GM23338 (cell line): Measurements from ENCODE around the gene ZC3H7A. TPM values are rescaled to one million over a fixed set of nuclear protein-coding genes. Genes with fewer than 3 reads are reported as not detected.
A peak's percentile ranks its signal among the peaks of the same experiment; 100 is the strongest.

Source experiments
- ATAC-seq: fragments of 200-7000 bp; cut with Tn5 transposase; 3 replicates; pipeline ENCODE4 v1.9.1; 2020
- DNase-seq: peaks from one replicate; pipeline ENCODE4 v3.0.0-alpha.2; 2015; ENCODE audit warnings: low spot score
- H2AFZ ChIP-seq: fragments of 200-600 bp; sonication (generic); 2 replicates; pipeline ENCODE4 v1.8.0; 2016; ENCODE audit warnings: antibody characterized with exemption, mild to moderate bottlenecking, moderate library complexity
- H3F3A ChIP-seq: fragments of 200-600 bp; sonication (generic); replicated peaks from 2 replicates; pipeline ENCODE4 v1.8.0; 2017; ENCODE audit warnings: antibody characterized with exemption, mixed run types, low read depth
- H3K27ac ChIP-seq: fragments of 200-600 bp; sonication (generic); 2 replicates; pipeline ENCODE4 v1.6.1; 2016; ENCODE audit warnings: low read depth
- H3K27me3 ChIP-seq: fragments of 200-600 bp; sonication (generic); 2 replicates; pipeline ENCODE4 v1.8.0; 2016; ENCODE audit warnings: mild to moderate bottlenecking, mixed run types, moderate library complexity; ENCODE audit not compliant: insufficient read depth
- H3K36me3 ChIP-seq: fragments of 200-600 bp; sonication (generic); 2 replicates; pipeline ENCODE4 v1.8.0; 2016; ENCODE audit warnings: mild to moderate bottlenecking; ENCODE audit not compliant: insufficient read depth
- H3K4me1 ChIP-seq: fragments of 200-600 bp; sonication (generic); 2 replicates; pipeline ENCODE4 v1.8.0; 2016; ENCODE audit warnings: mild to moderate bottlenecking, moderate library complexity; ENCODE audit not compliant: insufficient read depth
- H3K4me2 ChIP-seq: fragments of 200-600 bp; sonication (generic); 2 replicates; pipeline ENCODE4 v1.7.1; 2017; ENCODE audit warnings: mixed run types
- H3K4me3 ChIP-seq: fragments of 200-600 bp; sonication (generic); 2 replicates; pipeline ENCODE4 v1.6.1; 2016; ENCODE audit warnings: mixed run types
- H3K79me2 ChIP-seq: fragments of 200-600 bp; sonication (generic); replicated peaks from 2 replicates; pipeline ENCODE4 v1.8.0; 2017; ENCODE audit warnings: mild to moderate bottlenecking; ENCODE audit not compliant: insufficient read depth
- H3K9me2 ChIP-seq: fragments of 200-600 bp; sonication (generic); 2 replicates; pipeline ENCODE4 v1.8.0; 2017; ENCODE audit not compliant: insufficient read depth
- H4K20me1 ChIP-seq: fragments of 200-600 bp; sonication (generic); replicated peaks from 2 replicates; pipeline ENCODE4 v1.8.0; 2017; ENCODE audit warnings: mild to moderate bottlenecking; ENCODE audit not compliant: insufficient read depth
- H3K27ac Mint-ChIP-seq: 2 replicates; pipeline ENCODE4 v1.8.0; 2020; ENCODE audit warnings: inconsistent platforms, mild to moderate bottlenecking, moderate library complexity, mixed read lengths
- H3K27me3 Mint-ChIP-seq: 3 replicates; pipeline ENCODE4 v1.8.0; 2022; ENCODE audit warnings: low read depth, mild to moderate bottlenecking, moderate library complexity, mixed read lengths, inconsistent platforms; ENCODE audit not compliant: insufficient read depth, poor library complexity
- H3K36me3 Mint-ChIP-seq: 3 replicates; pipeline ENCODE4 v1.8.0; 2021; ENCODE audit warnings: low read depth, mild to moderate bottlenecking, inconsistent platforms, moderate library complexity, mixed read lengths
- H3K4me1 Mint-ChIP-seq: 3 replicates; pipeline ENCODE4 v1.8.0; 2020; ENCODE audit warnings: mild to moderate bottlenecking, inconsistent platforms, mixed read lengths
- H3K4me3 Mint-ChIP-seq: 3 replicates; pipeline ENCODE4 v1.8.0; 2021; ENCODE audit warnings: moderate library complexity, mild to moderate bottlenecking, inconsistent platforms, mixed read lengths
- H3K9me3 Mint-ChIP-seq: 3 replicates; pipeline ENCODE4 v1.8.0; 2020; ENCODE audit warnings: moderate library complexity, mild to moderate bottlenecking, inconsistent platforms, mixed read lengths
- CREB1 ChIP-seq: fragments of 250-450 bp; sonication (Bioruptor Pico); IDR thresholded peaks from 2 replicates; pipeline ENCODE4 v1.5.0; 2020; ENCODE audit warnings: low read depth, mild to moderate bottlenecking, moderate library complexity
- CTCF ChIP-seq, 2 experiments: fragments of 200-600 bp in 1 of 2; sonication (generic) in 1 of 2; conservative IDR thresholded peaks; 2 replicates each; pipeline versions ENCODE4 v1.5.1 to v1.6.1; 2016 to 2017; ENCODE audit warnings: antibody characterized with exemption in 2 of 2, low read depth in 2 of 2, mild to moderate bottlenecking in 2 of 2, moderate library complexity in 1 of 2
- JUNB ChIP-seq: IDR thresholded peaks from one replicate; pipeline ENCODE4 v1.6.1; 2016; ENCODE audit warnings: antibody characterized with exemption; ENCODE audit not compliant: unreplicated experiment
- POLR2AphosphoS5 ChIP-seq: IDR thresholded peaks from 2 replicates; pipeline ENCODE4 v1.6.1; 2016; ENCODE audit warnings: antibody characterized with exemption, low read depth
- REST ChIP-seq: IDR thresholded peaks from one replicate; pipeline ENCODE4 v1.6.1; 2018; ENCODE audit warnings: antibody characterized with exemption; ENCODE audit not compliant: unreplicated experiment
- STAT1 ChIP-seq: IDR thresholded peaks from one replicate; pipeline ENCODE4 v1.6.1; 2016; ENCODE audit warnings: antibody characterized with exemption; ENCODE audit not compliant: unreplicated experiment
- ZNF114 ChIP-seq: fragments of 250-450 bp; sonication (Bioruptor Pico); IDR thresholded peaks from 2 replicates; pipeline ENCODE4 v1.5.0; 2020; ENCODE audit warnings: mild to moderate bottlenecking, moderate library complexity
- ZNF331 ChIP-seq: fragments of 250-450 bp; sonication (Bioruptor Pico); IDR thresholded peaks from 2 replicates; pipeline ENCODE4 v1.5.0; 2020; ENCODE audit warnings: low read depth, mild to moderate bottlenecking, moderate library complexity
- polyA plus RNA-seq: library from polyadenylated mRNA; unstranded; fragments of >200 nt; fragmentation: Nextera tagmentation; extraction: Ambion mirVana; gene quantifications from 2 replicates; pipeline ENCODE4 v1.2.1, GENCODE V29; 2016
- total RNA-seq: library from RNA; depleted of rRNA; stranded (reverse); fragments of >200 nt; shearing (Covaris generic); gene quantifications from 2 replicates; pipeline ENCODE4 v1.2.3, GENCODE V29; 2014

The ZC3H7A gene
- total and polyA plus RNA-seq, 2 experiments from 2014 or later, result 32.7 to 42.2 TPM

GRCh38 chr16:11783319-11784037 is 13.6 kb downstream of the ZC3H7A start:
- peak overlapping the region; percentile 15; the same call in 1 of the 2 replicates for H3K27ac ChIP-seq
- H2AFZ ChIP-seq, result no peak overlapping the region
- H3K36me3 Mint-ChIP-seq, result peaks cover 3% of the 10 kb centered on the region; the same call in 2 of the 3 replicates

More at GRCh38 chr16:11783319-11784037, 13.6 kb downstream of the ZC3H7A start:
- H3K36me3 ChIP-seq, result no peaks in the 10 kb centered on the region
- H3K27me3 ChIP-seq, result no peaks in the 10 kb centered on the region
- Mint-ChIP-seq H3K4me1 (peaks cover 15% of the 10 kb centered on the region), H3K4me3 (no peak overlapping the region), H3K27me3 (no peaks in the 10 kb centered on the region), H3K27ac (peak overlapping the region; percentile 86), H3K9me3 (no peaks in the 10 kb centered on the region; the same call in 2 of the 3 replicates)
- no peaks in the 10 kb centered on the region for H3F3A ChIP-seq
- H3K4me1 ChIP-seq, result peaks cover 8% of the 10 kb centered on the region
- peaks cover 14% of the 10 kb centered on the region for H4K20me1 ChIP-seq
- peaks cover 89% of the 10 kb centered on the region for H3K79me2 ChIP-seq
- H3K9me2 ChIP-seq, result no peaks in the 10 kb centered on the region
- no peak overlapping the region for H3K4me2 ChIP-seq
- DNase-seq, result no peak
- no peak for ATAC-seq
- no peak for TF ChIP-seq STAT1
- TF ChIP-seq CREB1 (CRISPR knock-in tag), result no peak
- TF ChIP-seq ZNF331, result no peak
- no peak for TF ChIP-seq REST
- TF ChIP-seq POLR2AphosphoS5, result no peak
- no peak for TF ChIP-seq ZNF114 (CRISPR knock-in tag)
- TF ChIP-seq CTCF (conservative IDR thresholded peaks at IDR 0.05; ENCODE audit: low read depth in 2 of 2), result no peak
- TF ChIP-seq JUNB, result no peak
- H3K4me3 ChIP-seq, result no peak overlapping the region
